Head of caudate nucleus (tissue), 42 donors: ENCODE data around the gene MFAP3L.
"Not testable (repeated sequence)": the region's sequence is repeated elsewhere in the genome, so short reads cannot be mapped to it uniquely, and the experiment has no call there.

Experiments
- DNase-seq, 42 donors: peaks; one replicate each; pipeline versions ENCODE4 v3.0.0 to v3.0.0-alpha.2; 2020 to 2021; ENCODE audit warnings: mixed read lengths in 7 of 42
- intact Hi-C: fragments of 100-400 bp; cut with DNase I; formaldehyde crosslinking; loops from one replicate; pipeline ENCODE4 v1.15.0; 2022

MFAP3L gene

GRCh38 chr4:169957785-169958184, 68.4 kb downstream of the MFAP3L start:
- no peak for DNase-seq
- intact Hi-C loops, result no loop called here

GRCh38 chr4:169956091-169956843, 69.9 kb downstream of the MFAP3L start:
- DNase-seq, result no peak
- intact Hi-C loops, result no loop called here

DNA sequence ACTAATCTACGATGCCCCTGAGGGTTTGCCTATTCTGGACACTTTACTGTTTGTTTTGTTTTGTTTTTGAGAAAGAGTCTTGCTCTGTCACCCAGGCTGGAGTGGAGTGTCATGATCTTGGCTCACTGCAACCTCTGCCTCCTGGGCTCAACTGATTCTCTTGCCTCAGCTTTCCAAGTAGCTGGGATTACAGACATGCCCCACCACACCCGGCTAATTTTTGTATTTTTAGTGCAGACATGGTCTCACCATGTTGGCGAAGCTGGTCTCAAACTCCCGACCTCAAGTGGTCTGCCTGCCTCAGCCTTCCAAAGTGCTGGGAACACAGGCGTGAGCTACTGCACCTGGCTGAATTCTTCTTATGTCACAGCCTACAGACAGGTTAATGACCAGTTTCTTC, 70.7 kb downstream of the MFAP3L start:
- no peak for DNase-seq

DNA sequence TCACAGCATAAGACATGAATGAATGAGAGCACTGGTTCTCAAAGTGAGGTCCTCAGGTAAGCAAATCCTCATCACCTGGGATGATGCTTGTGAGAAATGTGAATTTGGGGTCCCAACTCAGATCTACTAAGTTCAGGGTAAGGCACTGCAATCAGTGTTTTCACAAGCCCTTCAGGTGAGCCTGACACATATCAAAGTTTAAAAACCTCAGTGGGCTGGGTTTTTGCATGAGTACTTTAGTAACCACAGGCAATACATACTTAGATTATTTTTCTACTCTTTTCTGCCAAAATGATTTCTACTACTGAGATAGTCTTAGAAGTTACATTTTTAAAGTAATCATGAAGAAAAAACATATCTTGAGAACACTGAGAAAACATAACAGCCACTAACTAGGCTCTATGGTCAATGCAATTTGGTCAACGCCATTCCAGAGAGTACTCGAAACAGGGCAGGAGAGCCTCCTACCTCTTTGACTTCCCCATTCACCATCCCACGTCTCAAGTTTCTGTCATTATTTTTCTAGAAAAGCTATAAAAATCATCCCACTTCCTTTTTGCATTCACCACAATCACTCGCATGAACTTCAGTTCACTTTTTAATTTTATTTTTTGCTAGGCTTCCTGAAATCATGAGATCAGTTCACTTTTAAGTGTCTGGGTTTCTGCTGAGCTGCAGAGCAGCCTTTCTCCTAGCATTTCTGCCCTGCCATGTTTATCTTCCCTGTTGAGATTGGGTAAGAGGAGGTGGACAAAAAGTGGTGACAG, 73.8 kb downstream of the MFAP3L start:
- DNase-seq, result peak in 1 of 42 donors; percentile 10
- intact Hi-C loops, result no loop called here

More for the DNA sequence above, 70.7 kb downstream of the MFAP3L start:
- intact Hi-C loops, result no loop called here

DNA sequence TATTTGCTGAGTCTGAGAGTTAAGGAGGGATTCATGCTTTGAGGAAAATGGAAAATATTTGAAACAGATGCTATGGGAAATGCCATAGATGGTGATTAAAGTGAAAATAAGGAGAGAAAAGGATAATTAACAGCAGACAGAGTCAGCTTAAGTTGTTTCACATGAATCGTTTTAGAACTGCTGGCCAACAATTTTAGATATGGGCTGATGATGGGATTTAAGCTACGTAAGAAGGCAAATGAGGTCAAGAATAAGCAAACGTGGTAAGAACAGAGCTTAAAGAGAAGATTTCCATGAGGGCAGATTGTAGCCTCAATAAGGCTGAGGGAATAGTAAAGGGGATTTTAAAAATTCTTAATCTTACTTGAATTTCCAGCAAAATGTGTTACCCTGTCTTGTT, 77.9 kb downstream of the MFAP3L start:
- intact Hi-C loops, result no loop called here
- no peak for DNase-seq

DNA sequence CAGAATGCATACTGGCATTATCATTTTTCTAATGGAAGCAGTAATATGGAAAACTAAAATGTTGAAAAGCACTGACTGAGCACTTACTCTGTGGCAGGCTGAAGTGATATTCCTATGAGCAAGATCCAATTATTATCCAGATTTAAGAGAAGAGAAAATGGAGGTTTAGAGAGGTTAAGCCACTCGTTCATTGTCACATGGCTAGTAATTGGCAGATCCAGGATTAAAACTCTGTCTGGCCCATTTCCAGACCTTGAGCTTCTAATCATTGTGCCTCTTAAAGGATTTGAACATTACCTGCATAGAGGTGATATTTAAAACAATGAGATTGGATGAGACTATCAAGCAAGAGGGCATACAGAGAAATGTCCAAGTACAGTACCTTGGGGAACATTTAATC, 80.6 kb downstream of the MFAP3L start:
- no peak for DNase-seq
- intact Hi-C loops, result no loop called here

DNA sequence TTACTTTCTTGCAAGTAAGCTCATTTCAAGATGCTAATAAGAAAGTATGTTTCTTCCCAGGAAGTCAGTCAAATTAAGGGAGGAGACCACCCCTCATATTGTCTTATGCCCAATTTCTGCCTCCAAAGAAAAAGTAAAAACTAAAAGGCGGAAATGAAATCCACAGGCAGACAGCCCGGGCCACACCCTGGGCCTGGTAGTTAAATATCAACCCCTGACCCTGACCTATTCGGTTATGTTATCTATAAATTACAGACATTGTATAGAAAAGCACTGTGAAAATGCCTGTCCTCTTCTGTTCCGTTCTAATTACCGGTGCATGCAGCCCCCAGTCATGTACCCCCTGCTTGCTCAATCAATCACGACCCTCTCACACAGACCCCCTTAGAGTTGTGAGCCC, 82.6 kb downstream of the MFAP3L start:
- intact Hi-C loops, result not testable (repeated sequence)

DNA sequence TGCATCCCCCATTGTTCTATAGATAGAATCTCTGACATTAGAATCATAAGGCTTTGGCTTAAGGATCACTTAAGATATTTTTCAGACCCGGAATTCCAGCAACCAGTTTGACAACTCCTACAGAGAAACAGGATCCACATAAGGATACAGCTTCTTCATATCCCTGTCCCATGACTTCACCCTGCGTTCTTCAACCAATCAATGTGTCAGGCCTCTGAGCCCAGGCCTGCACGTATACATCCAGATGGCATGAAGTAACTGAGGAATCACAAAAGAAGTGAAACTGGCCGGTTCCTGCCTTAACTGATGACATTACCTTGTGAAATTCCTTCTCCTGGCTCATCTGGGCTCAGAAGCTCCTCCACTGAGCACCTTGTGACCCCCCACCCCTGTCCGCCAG, 85.1 kb downstream of the MFAP3L start:
- DNase-seq, result no peak
- intact Hi-C loops, result no loop called here

More for the DNA sequence above, 82.6 kb downstream of the MFAP3L start:
- DNase-seq, result not testable (repeated sequence)

GRCh38 chr4:169940460-169940859, 85.7 kb downstream of the MFAP3L start:
- DNase-seq, result no peak
- intact Hi-C loops, result no loop called here
